OCI-LY7 (cell line): ENCODE data around the gene ATXN7L3.

Source experiments
- CTCF ChIP-seq: fragments of 200-600 bp; sonication (generic); conservative IDR thresholded peaks from 2 replicates; pipeline ENCODE4 v1.5.1; 2014; ENCODE audit warnings: mild to moderate bottlenecking, antibody characterized with exemption, low read length, moderate library complexity, mixed read lengths
- EZH2phosphoT487 ChIP-seq: fragments of 200-600 bp; sonication (generic); IDR thresholded peaks from 2 replicates; pipeline ENCODE4 v1.6.1; 2018; ENCODE audit warnings: low read depth, borderline replicate concordance, mild to moderate bottlenecking, mixed run types, antibody characterized with exemption, low read length, moderate library complexity, mixed read lengths

DNA sequence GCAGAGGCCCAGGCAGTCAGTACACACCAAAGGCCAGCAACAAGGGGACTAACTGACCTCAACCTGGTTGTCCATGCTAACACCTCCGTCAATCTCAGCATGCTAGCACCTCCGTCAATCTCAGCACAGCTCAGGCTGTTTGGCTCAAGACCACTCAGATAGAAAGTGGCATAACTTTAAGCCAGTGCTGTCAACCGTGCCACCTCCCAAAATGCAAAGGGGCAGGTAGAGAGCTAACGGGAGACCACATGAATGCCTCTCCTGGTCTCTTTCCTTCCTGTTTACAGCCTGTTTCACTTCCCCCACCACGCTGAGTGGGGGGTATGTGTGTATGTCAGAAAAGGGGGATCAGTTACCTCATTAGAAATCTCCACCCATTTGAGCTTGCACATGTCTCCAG lies 16.5 kb upstream of the ATXN7L3 start:
- TF ChIP-seq CTCF (no peak), EZH2phosphoT487 (no peak)
